Muscle of leg (tissue), 11 donors: ENCODE results near the gene METTL22. TPM values are rescaled to one million over a fixed set of nuclear protein-coding genes. Genes with fewer than 3 reads are reported as not detected.

Experiments used
- DNase-seq: peaks from one replicate; pipeline ENCODE4 v3.0.0; 2013
- H3K27ac ChIP-seq: one replicate; pipeline ENCODE4 v1.5.1; 2013; ENCODE audit warnings: mild to moderate bottlenecking, low read length, control low read depth
- H3K27me3 ChIP-seq: one replicate; pipeline ENCODE4 v1.6.1; 2013; ENCODE audit warnings: low read length; ENCODE audit not compliant: control insufficient read depth, insufficient read depth
- H3K36me3 ChIP-seq: one replicate; pipeline ENCODE4 v1.6.1; 2013; ENCODE audit warnings: low read length; ENCODE audit not compliant: control insufficient read depth, insufficient read depth
- H3K4me1 ChIP-seq: one replicate; pipeline ENCODE4 v1.6.1; 2013; ENCODE audit warnings: low read length; ENCODE audit not compliant: control insufficient read depth, insufficient read depth
- H3K4me3 ChIP-seq: one replicate; pipeline ENCODE4 v1.5.1; 2013; ENCODE audit warnings: low read length, control low read depth
- H3K9me3 ChIP-seq: replicated peaks from 2 replicates; pipeline ENCODE4 v1.6.1; 2013; ENCODE audit warnings: low read depth, low read length; ENCODE audit not compliant: control insufficient read depth
- WGBS: methylation state at CpG from one replicate; pipeline ENCODE4 v1.1.5; 2013; ENCODE audit warnings: missing lambda C conversion rate; ENCODE audit not compliant: insufficient coverage; 5-methylcytosine and 5-hydroxymethylcytosine counted together
- polyA plus RNA-seq, 8 donors: library from polyadenylated mRNA; unstranded; fragments of 120-200 nt; gene quantifications; one replicate each; pipeline versions ENCODE4 v1.2.1 to v1.2.3, GENCODE V29; 2013; ENCODE audit warnings: inconsistent platforms in 1 of 8, low replicate concordance in 1 of 8; ENCODE audit not compliant: insufficient read length in 8 of 8, insufficient read depth in 1 of 8
- total RNA-seq: library from RNA; stranded (reverse); fragments of 120-200 nt; gene quantifications from one replicate; pipeline ENCODE4 v1.2.4, GENCODE V29; 2013

Gene METTL22
- total and polyA plus RNA-seq, 9 donors: 12.6 to 22.8 (median 17.9) TPM

GRCh38 chr16:8689686-8690085 lies 68.2 kb downstream of the METTL22 start:
- DNase-seq: no peak
- Histone ChIP-seq H3K9me3 (peaks cover 14% of the 10 kb centered on the region), H3K4me1 (peaks cover 14% of the 10 kb centered on the region), H3K4me3 (no peak overlapping the region), H3K27me3 (no peaks in the 10 kb centered on the region), H3K27ac (no peak overlapping the region), H3K36me3 (peaks cover 3% of the 10 kb centered on the region)
- WGBS: no CpG with 5 or more reads among the region's 1 CpG

- DNase-seq: no peak
- H3K27ac ChIP-seq: no peak overlapping the region
- H3K4me1 ChIP-seq: peaks cover 12% of the 10 kb centered on the region
- H3K27me3 ChIP-seq: no peaks in the 10 kb centered on the region
- peaks cover 3% of the 10 kb centered on the region for H3K36me3 ChIP-seq
- H3K4me3 ChIP-seq: no peak overlapping the region
- WGBS: 90% methylated on average over 5 of the region's 8 CpGs
- peaks cover 14% of the 10 kb centered on the region for H3K9me3 ChIP-seq
Measured at GRCh38 chr16:8691728-8692127, 70.2 kb downstream of the METTL22 start.

- 45% methylated on average over 11 of the region's 18 CpGs for WGBS
- H3K27me3 ChIP-seq: no peaks in the 10 kb centered on the region
- peaks cover 1% of the 10 kb centered on the region for H3K36me3 ChIP-seq
- no peak for DNase-seq
- H3K4me3 ChIP-seq: no peak overlapping the region
- H3K4me1 ChIP-seq: peaks cover 16% of the 10 kb centered on the region
- H3K27ac ChIP-seq: no peak overlapping the region
- peaks cover 4% of the 10 kb centered on the region for H3K9me3 ChIP-seq
Measured at GRCh38 chr16:8694795-8695728, 73.6 kb downstream of the METTL22 start.

- 76% methylated on average over 12 of the region's 12 CpGs for WGBS
- H3K27me3 ChIP-seq: no peaks in the 10 kb centered on the region
- H3K36me3 ChIP-seq: no peaks in the 10 kb centered on the region
- H3K4me1 ChIP-seq: peaks cover 16% of the 10 kb centered on the region
- no peak for DNase-seq
- H3K27ac ChIP-seq: no peak overlapping the region
- H3K9me3 ChIP-seq: no peaks in the 10 kb centered on the region
- no peak overlapping the region for H3K4me3 ChIP-seq
Measured at GRCh38 chr16:8696880-8697279, 75.4 kb downstream of the METTL22 start.

- no CpG with 5 or more reads among the region's 3 CpGs for WGBS
- no peaks in the 10 kb centered on the region for H3K27me3 ChIP-seq
- no peak overlapping the region for H3K4me3 ChIP-seq
- H3K4me1 ChIP-seq: peaks cover 16% of the 10 kb centered on the region
- no peak for DNase-seq
- no peak overlapping the region for H3K27ac ChIP-seq
- H3K36me3 ChIP-seq: no peaks in the 10 kb centered on the region
- H3K9me3 ChIP-seq: no peaks in the 10 kb centered on the region
Measured at GRCh38 chr16:8697965-8698364, 76.5 kb downstream of the METTL22 start.

Other genes with a start within 250 kb of the METTL22 start
- not detected for gene TMEM114, start 31.2 kb upstream of the METTL22 start, total RNA-seq
- gene TMEM114, start 31.2 kb upstream of the METTL22 start, polyA plus RNA-seq: under 1 TPM in 1 of 8 donors, not detected in 7; 0.27 TPM
- 9.9 TPM for gene ABAT, start 52.9 kb downstream of the METTL22 start, total RNA-seq
- 10 to 100 TPM; 15.9 to 25.8 (median 22.8) TPM for gene ABAT, start 52.9 kb downstream of the METTL22 start, polyA plus RNA-seq
- gene TMEM186, start 175.9 kb downstream of the METTL22 start, total RNA-seq: 6.3 TPM
- gene TMEM186, start 175.9 kb downstream of the METTL22 start, polyA plus RNA-seq: 10 to 100 TPM in 7 of 8 donors, 1 to 10 TPM in 1; 9.9 to 12.4 (median 10.9) TPM
- 26.2 TPM for gene PMM2, start 176.1 kb downstream of the METTL22 start, total RNA-seq
- 10 to 100 TPM; 17.5 to 23.7 (median 19.5) TPM for gene PMM2, start 176.1 kb downstream of the METTL22 start, polyA plus RNA-seq
- 144 TPM for gene CARHSP1, start 247.3 kb downstream of the METTL22 start, total RNA-seq
- gene CARHSP1, start 247.3 kb downstream of the METTL22 start, polyA plus RNA-seq: 100 to 1,000 TPM; 100 to 151 (median 134) TPM